Fibroblast of lung (primary cell): Measurements from ENCODE around the gene TJP1.

Experiments
- EZH2 ChIP-seq: IDR thresholded peaks from 2 replicates; pipeline ENCODE4 v1.5.1; 2012; ENCODE audit warnings: low read length, control low read depth, mild to moderate bottlenecking; ENCODE audit errors: missing control alignments
- TF ChIP-seq, protein P1 (sequence below), 2 donors: IDR thresholded peaks in 1 of 2; conservative IDR thresholded peaks in 1 of 2; 1 replicate in 1 of 2; 2 replicates in 1 of 2; pipeline ENCODE4 v1.5.1; 2011 to 2012; ENCODE audit warnings: low read length in 2 of 2, control low read depth in 1 of 2, inconsistent platforms in 1 of 2, low read depth in 1 of 2, mild to moderate bottlenecking in 1 of 2

DNA sequence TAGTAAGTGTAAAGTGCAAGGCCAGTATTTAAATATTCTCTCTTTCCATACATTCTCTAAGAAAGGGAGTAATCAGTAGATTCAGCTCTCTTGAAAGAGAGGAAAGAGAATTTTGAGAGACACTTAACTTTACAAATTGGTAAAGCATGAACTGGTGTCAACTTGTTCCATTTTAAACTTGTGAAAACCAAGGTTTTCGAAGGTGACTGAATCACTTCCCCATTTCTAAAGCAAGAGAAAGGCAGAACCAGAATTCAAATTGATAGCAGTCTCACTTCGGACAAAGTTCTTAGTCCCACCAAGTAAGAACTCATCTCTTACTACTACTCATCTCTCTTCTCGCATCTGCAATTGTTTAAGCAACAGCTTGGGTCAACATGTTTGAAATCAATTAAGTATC is 22.4 kb downstream of the TJP1 start:
- TF ChIP-seq, protein P1, sequence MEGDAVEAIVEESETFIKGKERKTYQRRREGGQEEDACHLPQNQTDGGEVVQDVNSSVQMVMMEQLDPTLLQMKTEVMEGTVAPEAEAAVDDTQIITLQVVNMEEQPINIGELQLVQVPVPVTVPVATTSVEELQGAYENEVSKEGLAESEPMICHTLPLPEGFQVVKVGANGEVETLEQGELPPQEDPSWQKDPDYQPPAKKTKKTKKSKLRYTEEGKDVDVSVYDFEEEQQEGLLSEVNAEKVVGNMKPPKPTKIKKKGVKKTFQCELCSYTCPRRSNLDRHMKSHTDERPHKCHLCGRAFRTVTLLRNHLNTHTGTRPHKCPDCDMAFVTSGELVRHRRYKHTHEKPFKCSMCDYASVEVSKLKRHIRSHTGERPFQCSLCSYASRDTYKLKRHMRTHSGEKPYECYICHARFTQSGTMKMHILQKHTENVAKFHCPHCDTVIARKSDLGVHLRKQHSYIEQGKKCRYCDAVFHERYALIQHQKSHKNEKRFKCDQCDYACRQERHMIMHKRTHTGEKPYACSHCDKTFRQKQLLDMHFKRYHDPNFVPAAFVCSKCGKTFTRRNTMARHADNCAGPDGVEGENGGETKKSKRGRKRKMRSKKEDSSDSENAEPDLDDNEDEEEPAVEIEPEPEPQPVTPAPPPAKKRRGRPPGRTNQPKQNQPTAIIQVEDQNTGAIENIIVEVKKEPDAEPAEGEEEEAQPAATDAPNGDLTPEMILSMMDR (conservative IDR thresholded peaks at IDR 0.05 in 1 of 2, IDR thresholded peaks at IDR 0.05 in 1 of 2; ENCODE audit: low read depth in 1 of 2, low read length in 2 of 2) = no peak
- no peak for TF ChIP-seq EZH2
